K562 (cell line): ENCODE results near the gene FMN2. TPM values are rescaled to one million over a fixed set of nuclear protein-coding genes. Genes with fewer than 3 reads are reported as not detected.

ENCODE experiments used
- ATAC-seq: fragments of 200-7000 bp; cut with Tn5 transposase; 3 replicates; pipeline ENCODE4 v1.9.1; 2020; ENCODE audit warnings: moderate library complexity
- BruUV-seq: library from RNA; stranded (reverse); fragments of 400-500 nt; replicated peaks from 2 replicates; lab custom pipeline; 2021; lab: Mats Ljungman, UMichigan
- CTCF ChIA-PET: fragments of 300-600 bp; formaldehyde crosslinking; extraction: SDS; loops from one replicate; lab custom pipeline; 2021; ENCODE audit warnings: low intra/inter-chr PET ratio; lab: Yijun Ruan, JAX
- POLR2A ChIA-PET: fragments of 300-600, 350-650 bp; sonication (Branson Sonifier 250); formaldehyde crosslinking; extraction: SDS; loops from one replicate; lab custom pipeline; 2021; ENCODE audit warnings: antibody characterized with exemption, inconsistent platforms; lab: Yijun Ruan, JAX
- DNase-seq, 4 experiments: peaks; one replicate each; pipeline versions ENCODE4 v3.0.0 to v3.0.0-alpha.2; 2011 to 2018; ENCODE audit warnings: low spot score in 3 of 4, mixed read lengths in 3 of 4; ENCODE audit errors: extremely low read depth in 1 of 4
- FAIRE-seq: peaks from 2 replicates; lab custom pipeline; 2011; peaks lifted over from hg19 to GRCh38; lab: Jason Lieb, UNC
- H2AFZ ChIP-seq: 2 replicates; pipeline ENCODE4 v1.6.0; 2011; ENCODE audit warnings: low read depth, low read length, control low read depth, inconsistent platforms
- H3K27ac ChIP-seq: fragments of 200-600 bp; 3 replicates; pipeline ENCODE4 v1.8.0; 2011; ENCODE audit warnings: low read depth, mild to moderate bottlenecking, control low read depth, inconsistent platforms, low read length, moderate library complexity, mixed read lengths; ENCODE audit errors: extremely low read depth
- H3K27me3 ChIP-seq, 2 experiments: fragments of 300-600 bp in 1 of 2; 2 replicates in 1 of 2; 3 replicates in 1 of 2; pipeline versions ENCODE4 v1.6.0 to v1.8.0; 2011; ENCODE audit warnings: inconsistent platforms in 2 of 2, low read length in 2 of 2, mild to moderate bottlenecking in 1 of 2, mixed read lengths in 1 of 2, moderate library complexity in 1 of 2; ENCODE audit not compliant: control insufficient read depth in 2 of 2, insufficient read depth in 2 of 2
- H3K36me3 ChIP-seq: fragments of 300-600 bp; 3 replicates; pipeline ENCODE4 v1.8.0; 2011; ENCODE audit warnings: mild to moderate bottlenecking, low read length, inconsistent platforms; ENCODE audit not compliant: control insufficient read depth, insufficient read depth
- H3K4me1 ChIP-seq, 2 experiments: fragments of 200-600 bp in 1 of 2; replicated peaks in 1 of 2; 2 replicates in 1 of 2; 3 replicates in 1 of 2; pipeline versions ENCODE4 v1.5.1 to v1.8.0; 2011; ENCODE audit warnings: inconsistent platforms in 2 of 2, low read length in 2 of 2, mild to moderate bottlenecking in 1 of 2, mixed read lengths in 1 of 2, moderate library complexity in 1 of 2; ENCODE audit not compliant: control insufficient read depth in 2 of 2, insufficient read depth in 2 of 2
- H3K4me2 ChIP-seq: 2 replicates; pipeline ENCODE4 v1.6.1; 2011; ENCODE audit warnings: low read length, control low read depth, inconsistent platforms, mixed read lengths; ENCODE audit not compliant: insufficient read depth
- H3K4me3 ChIP-seq: fragments of 200-600 bp; sonication (generic), shearing (Covaris generic); 2 replicates; pipeline ENCODE4 v1.5.1; 2016; ENCODE audit warnings: control low read depth, inconsistent platforms
- H3K79me2 ChIP-seq: fragments of 200-600 bp; 3 replicates; pipeline ENCODE4 v1.8.0; 2011; ENCODE audit warnings: low read length, inconsistent platforms; ENCODE audit not compliant: control insufficient read depth, insufficient read depth
- H3K9ac ChIP-seq, 2 experiments: 2 replicates each; pipeline versions ENCODE4 v1.6.0 to v1.6.1; 2011; ENCODE audit warnings: low read depth in 2 of 2, low read length in 2 of 2, control low read depth in 1 of 2, inconsistent platforms in 1 of 2, mild to moderate bottlenecking in 1 of 2, mixed read lengths in 1 of 2; ENCODE audit not compliant: insufficient read depth in 1 of 2
- H3K9me1 ChIP-seq: one replicate; pipeline ENCODE4 v1.6.0; 2011; ENCODE audit warnings: inconsistent platforms, mild to moderate bottlenecking, low read length, moderate library complexity; ENCODE audit not compliant: control insufficient read depth, insufficient read depth
- H3K9me3 ChIP-seq: replicated peaks from 2 replicates; pipeline ENCODE4 v1.5.1; 2011; ENCODE audit warnings: low read depth, low read length, inconsistent platforms; ENCODE audit not compliant: control insufficient read depth, insufficient read depth
- H4K20me1 ChIP-seq: replicated peaks from 2 replicates; pipeline ENCODE4 v1.6.1; 2011; ENCODE audit warnings: low read length, inconsistent platforms, mixed read lengths; ENCODE audit not compliant: control insufficient read depth, insufficient read depth
- CBFA2T3 ChIP-seq: fragments of 450-650 bp; IDR thresholded peaks from 2 replicates; pipeline ENCODE4 v1.6.1; 2017
- CCNT2 ChIP-seq: IDR thresholded peaks from 2 replicates; pipeline ENCODE4 v1.6.1; 2011; ENCODE audit warnings: borderline replicate concordance, low read depth, mild to moderate bottlenecking, moderate library complexity, mixed read lengths, low read length; ENCODE audit not compliant: insufficient read length; ENCODE audit errors: extremely low read depth
- CHD4 ChIP-seq: fragments of 200-600 bp; sonication (generic); IDR thresholded peaks from 3 replicates; pipeline ENCODE4 v1.6.1; 2012; ENCODE audit warnings: low read depth, mild to moderate bottlenecking, mixed read lengths, low read length, inconsistent platforms; ENCODE audit not compliant: insufficient read depth, insufficient replicate concordance, poor library complexity, severe bottlenecking
- FOXP1 ChIP-seq: sonication (generic); formaldehyde crosslinking; IDR thresholded peaks from 2 replicates; pipeline ENCODE4 v1.8.0; 2022; ENCODE audit warnings: mild to moderate bottlenecking, missing genetic modification reagents
- GATAD2A ChIP-seq: fragments of 450-650 bp; IDR thresholded peaks from 2 replicates; pipeline ENCODE4 v1.6.1; 2017
- HDAC2 ChIP-seq: fragments of 450-650 bp; IDR thresholded peaks from 2 replicates; pipeline ENCODE4 v1.6.1; 2016; ENCODE audit warnings: mild to moderate bottlenecking
- HOXB6 ChIP-seq: fragments of 250-450 bp; sonication (Bioruptor Pico); IDR thresholded peaks from 2 replicates; pipeline ENCODE4 v1.5.1; 2022; ENCODE audit warnings: mild to moderate bottlenecking, borderline replicate concordance
- KDM4B ChIP-seq, 2 experiments: fragments of 450-650 bp in 1 of 2; sonication (generic) in 1 of 2; IDR thresholded peaks; 2 replicates each; pipeline ENCODE4 v1.6.1; 2016 to 2017; ENCODE audit warnings: borderline replicate concordance in 2 of 2, antibody characterized with exemption in 1 of 2, low read depth in 1 of 2, mild to moderate bottlenecking in 1 of 2
- MTA1 ChIP-seq: fragments of 450-650 bp; IDR thresholded peaks from 2 replicates; pipeline ENCODE4 v1.6.1; 2017; ENCODE audit warnings: borderline replicate concordance
- MXI1 ChIP-seq: IDR thresholded peaks from 2 replicates; pipeline ENCODE4 v1.6.1; 2011; ENCODE audit warnings: low read depth, mild to moderate bottlenecking, improper control_type of control experiment, low read length
- NFE2 ChIP-seq: IDR thresholded peaks from 2 replicates; pipeline ENCODE4 v1.6.1; 2014; ENCODE audit warnings: antibody characterized with exemption, low read depth
- POU5F1 ChIP-seq: fragments of 150-350 bp; IDR thresholded peaks from 2 replicates; pipeline ENCODE4 v1.6.1; 2014; ENCODE audit warnings: borderline replicate concordance, low read length, low read depth, mild to moderate bottlenecking; ENCODE audit not compliant: partially characterized antibody
- PPARD ChIP-seq: fragments of 250-450 bp; sonication (Bioruptor Pico); IDR thresholded peaks from 2 replicates; pipeline ENCODE4 v1.8.0; 2022; ENCODE audit warnings: inconsistent platforms, mild to moderate bottlenecking, moderate library complexity
- SMAD4 ChIP-seq: fragments of 250-450 bp; sonication (Bioruptor Pico); conservative IDR thresholded peaks from 2 replicates; pipeline ENCODE4 v1.8.0; 2021; ENCODE audit warnings: inconsistent platforms, mild to moderate bottlenecking, moderate library complexity
- ZBTB1 ChIP-seq: sonication (generic); formaldehyde crosslinking; IDR thresholded peaks from 2 replicates; pipeline ENCODE4 v1.8.1; 2023; ENCODE audit warnings: missing genetic modification reagents, low read depth, mild to moderate bottlenecking, borderline replicate concordance
- ZBTB9 ChIP-seq: fragments of 450-650 bp; formaldehyde crosslinking; IDR thresholded peaks from 2 replicates; pipeline ENCODE4 v1.4.0; 2020; ENCODE audit warnings: mild to moderate bottlenecking, moderate library complexity
- ZNF253 ChIP-seq: fragments of 250-450 bp; sonication (Bioruptor Pico); conservative IDR thresholded peaks from 2 replicates; pipeline ENCODE4 v1.6.1; 2021; ENCODE audit warnings: mild to moderate bottlenecking
- ZNF263 ChIP-seq: sonication (generic); formaldehyde crosslinking; IDR thresholded peaks from 2 replicates; pipeline ENCODE4 v1.8.0; 2022; ENCODE audit warnings: mild to moderate bottlenecking, missing genetic modification reagents, borderline replicate concordance
- ZNF3 ChIP-seq: fragments of 250-450 bp; sonication (Bioruptor Pico); IDR thresholded peaks from 2 replicates; pipeline ENCODE4 v1.5.0; 2021; ENCODE audit warnings: mild to moderate bottlenecking, moderate library complexity
- ZNF449 ChIP-seq: fragments of 250-450 bp; sonication (Bioruptor Pico); IDR thresholded peaks from 2 replicates; pipeline ENCODE4 v1.8.0; 2022; ENCODE audit warnings: moderate library complexity, mild to moderate bottlenecking, inconsistent platforms
- ZNF583 ChIP-seq: fragments of 250-450 bp; sonication (Bioruptor Pico); IDR thresholded peaks from 2 replicates; pipeline ENCODE4 v1.4.0; 2020
- WGBS: fragments of 100-300 bp; shearing (Covaris generic); methylation state at CpG from one replicate; pipeline ENCODE4 v1.1.6; 2016; ENCODE audit warnings: low coverage, mixed read lengths; ENCODE audit not compliant: insufficient coverage; ENCODE audit errors: missing lambda C conversion rate; 5-methylcytosine and 5-hydroxymethylcytosine counted together
- in situ Hi-C: fragments of 300-500 bp; cut with MboI; formaldehyde crosslinking; loops from 4 replicates; pipeline ENCODE4 v1.15.0; 2018; ENCODE audit warnings: inconsistent platforms, mixed read lengths
- intact Hi-C: fragments of 100-400 bp; cut with micrococcal nuclease; formaldehyde crosslinking; loops from 2 replicates; pipeline ENCODE4 v1.14.2; 2022
- polyA plus RNA-seq, 8 experiments: library from polyadenylated mRNA; depleted of rRNA in 4 of 8; stranded (reverse) in 5 of 8; unstranded in 3 of 8; fragments of >200 nt; fragmentation: Nextera tagmentation in 2 of 8; fragmentation: Illumina TruSeq in 1 of 8; extraction: Ambion mirVana in 2 of 8; extraction: Trizol in 1 of 8; gene quantifications; 2 replicates each; pipeline versions ENCODE4 v1.2.1 to v1.2.3, GENCODE V29; 2011 to 2014; ENCODE audit warnings: inconsistent platforms in 1 of 8, missing spikeins in 1 of 8
- total RNA-seq, 7 experiments: library from RNA; depleted of rRNA in 6 of 7; stranded (reverse); fragments of >200 nt in 6 of 7; fragmentation: Illumina TruSeq in 2 of 7; extraction: Trizol in 2 of 7; gene quantifications; 2 replicates each; pipeline versions ENCODE4 v1.2.1 to v1.2.3, GENCODE V29; 2011 to 2021; ENCODE audit warnings: low replicate concordance in 1 of 7

Gene FMN2
- total and polyA plus RNA-seq, 9 of the 15 experiments (the other 6 are each of a cell fraction or from before 2014, with no cell fraction given), result 0.15 to 0.45 (median 0.16) TPM; not detected in 3

GRCh38 chr1:240241278-240241677 is 149.6 kb downstream of the FMN2 start (continued):
- TF ChIP-seq CHD4 (no peak), ZNF449 (CRISPR knock-in tag) (no peak), HDAC2 (no peak), ZNF253 (CRISPR knock-in tag) (no peak), MXI1 (no peak), PPARD (CRISPR knock-in tag) (no peak)

- H3K27me3 ChIP-seq, result no peaks in the 10 kb centered on the region
- no peak overlapping the region for H3K27ac ChIP-seq
- no peaks in the 10 kb centered on the region for H4K20me1 ChIP-seq
- H3K4me3 ChIP-seq, result no peak overlapping the region
- H3K9me1 ChIP-seq, result no peaks in the 10 kb centered on the region
- H3K36me3 ChIP-seq, result no peaks in the 10 kb centered on the region
- H3K79me2 ChIP-seq, result no peaks in the 10 kb centered on the region
- POLR2A ChIA-PET, result no interaction called here
- in situ Hi-C loops (no loop called here), intact Hi-C loops (no loop called here)
- no peak for ATAC-seq
- no peak overlapping the region for H3K4me2 ChIP-seq
- no peak for DNase-seq
- no peak overlapping the region for H2AFZ ChIP-seq
- 3% methylated on average over 5 of the region's 5 CpGs for WGBS
- no peaks in the 10 kb centered on the region; the same call in 1 of the 2 replicates for H3K9me3 ChIP-seq
- no peaks in the 10 kb centered on the region for H3K4me1 ChIP-seq
- CTCF ChIA-PET, result no interaction called here
- FAIRE-seq, result no peak
- no TSS peak for BruUV-seq
- no peak overlapping the region for H3K9ac ChIP-seq
- no peak for TF ChIP-seq ZNF263
- no peak for TF ChIP-seq CBFA2T3
- TF ChIP-seq ZBTB9 (CRISPR knock-in tag), result no peak
- TF ChIP-seq POU5F1, result no peak
- no peak for TF ChIP-seq ZBTB1
- TF ChIP-seq HOXB6 (CRISPR knock-in tag), result no peak
- TF ChIP-seq CCNT2, result no peak
- TF ChIP-seq MTA1, result no peak
- TF ChIP-seq FOXP1 (CRISPR knock-in tag), result no peak
- TF ChIP-seq KDM4B (IDR thresholded peaks at IDR 0.05; ENCODE audit: borderline replicate concordance in 2 of 2, low read depth in 1 of 2), result no peak
- TF ChIP-seq ZNF3, result no peak
- TF ChIP-seq NFE2, result no peak
- TF ChIP-seq ZNF583 (CRISPR knock-in tag), result no peak
- TF ChIP-seq GATAD2A, result no peak
- TF ChIP-seq SMAD4 (CRISPR knock-in tag), result no peak
Measured at GRCh38 chr1:240242601-240243144, 151.0 kb downstream of the FMN2 start.
